H1 (cell line): ENCODE measurements around the gene ICAM3. TPM values are rescaled to one million over a fixed set of nuclear protein-coding genes. Genes with fewer than 3 reads are reported as not detected.

Experiments used
- ASH2L ChIP-seq: fragments of 200-600, 300-600 bp; sonication (generic); IDR thresholded peaks from one replicate; pipeline ENCODE4 v1.7.1; 2017; ENCODE audit warnings: low read length
- BRCA1 ChIP-seq: IDR thresholded peaks from 2 replicates; pipeline ENCODE4 v1.6.1; 2012; ENCODE audit warnings: low read depth, low read length, improper control_type of control experiment
- CEBPB ChIP-seq: IDR thresholded peaks from 2 replicates; pipeline ENCODE4 v1.6.1; 2012; ENCODE audit warnings: low read depth, low read length
- CREB1 ChIP-seq: IDR thresholded peaks from 2 replicates; pipeline ENCODE4 v1.6.1; 2012; ENCODE audit warnings: inconsistent platforms
- CTBP2 ChIP-seq: IDR thresholded peaks from 2 replicates; pipeline ENCODE4 v1.7.0; 2011; ENCODE audit warnings: borderline replicate concordance, mild to moderate bottlenecking, moderate library complexity, mixed read lengths, low read length; ENCODE audit not compliant: insufficient read depth, insufficient read length
- CTCF ChIP-seq, 3 experiments: IDR thresholded peaks; 1 replicate in 2 of 3; 2 replicates in 1 of 3; pipeline versions ENCODE4 v1.5.1 to v1.6.1; 2011; ENCODE audit warnings: low read length in 3 of 3, mild to moderate bottlenecking in 3 of 3, inconsistent platforms in 2 of 3, low read depth in 1 of 3, moderate library complexity in 1 of 3; ENCODE audit not compliant: insufficient read depth in 1 of 3; ENCODE audit errors: control extremely low read depth in 1 of 3
- EGR1 ChIP-seq: IDR thresholded peaks from 2 replicates; pipeline ENCODE4 v1.6.1; 2011; ENCODE audit warnings: low read depth, low read length, borderline replicate concordance
- EZH2 ChIP-seq: fragments of 200-600 bp; sonication (generic); IDR thresholded peaks from 2 replicates; pipeline ENCODE4 v1.7.1; 2012; ENCODE audit warnings: low read depth, mild to moderate bottlenecking, moderate library complexity, low read length, inconsistent platforms; ENCODE audit not compliant: severe bottlenecking
- HDAC2 ChIP-seq, 2 experiments: fragments of 300-600 bp in 1 of 2; sonication (generic) in 1 of 2; IDR thresholded peaks; 2 replicates each; pipeline ENCODE4 v1.6.1; 2011 to 2012; ENCODE audit warnings: low read depth in 2 of 2, low read length in 2 of 2, mild to moderate bottlenecking in 2 of 2, moderate library complexity in 2 of 2, borderline replicate concordance in 1 of 2, inconsistent platforms in 1 of 2
- HDAC6 ChIP-seq: IDR thresholded peaks from one replicate; pipeline ENCODE4 v1.7.1; 2012; ENCODE audit warnings: low read depth, mild to moderate bottlenecking, inconsistent platforms, low read length, moderate library complexity
- MAFK ChIP-seq: IDR thresholded peaks from 2 replicates; pipeline ENCODE4 v1.6.1; 2012; ENCODE audit warnings: low read depth, mild to moderate bottlenecking, improper control_type of control experiment, low read length
- NANOG ChIP-seq: IDR thresholded peaks from 2 replicates; pipeline ENCODE4 v1.6.1; 2011; ENCODE audit warnings: low read length, low read depth, mild to moderate bottlenecking, inconsistent platforms; ENCODE audit not compliant: insufficient read depth, poor library complexity, severe bottlenecking
- NRF1 ChIP-seq: IDR thresholded peaks from 2 replicates; pipeline ENCODE4 v1.6.1; 2011; ENCODE audit warnings: mild to moderate bottlenecking, low read depth, low read length, improper control_type of control experiment
- POLR2AphosphoS5 ChIP-seq: IDR thresholded peaks from 2 replicates; pipeline ENCODE4 v1.6.1; 2011; ENCODE audit warnings: low read depth, low read length
- RFX5 ChIP-seq: IDR thresholded peaks from 2 replicates; pipeline ENCODE4 v1.6.1; 2011; ENCODE audit warnings: low read depth, low read length, improper control_type of control experiment, borderline replicate concordance
- SIRT6 ChIP-seq: IDR thresholded peaks from one replicate; pipeline ENCODE4 v1.7.1; 2012; ENCODE audit warnings: low read length, inconsistent platforms
- TAF7 ChIP-seq: optimal IDR thresholded peaks from 2 replicates; pipeline ENCODE3; 2011; ENCODE audit warnings: low read depth, mild to moderate bottlenecking, inconsistent platforms, low read length, moderate library complexity, borderline replicate concordance
- TBP ChIP-seq: IDR thresholded peaks from 2 replicates; pipeline ENCODE4 v1.6.1; 2011; ENCODE audit warnings: low read depth, low read length, improper control_type of control experiment
- USF2 ChIP-seq: IDR thresholded peaks from 2 replicates; pipeline ENCODE4 v1.6.1; 2011; ENCODE audit warnings: low read length, improper control_type of control experiment
- ZNF274 ChIP-seq: IDR thresholded peaks from 2 replicates; pipeline ENCODE4 v1.7.0; 2012; ENCODE audit warnings: low read length, borderline replicate concordance; ENCODE audit errors: extremely low read depth
- polyA plus RNA-seq, 7 experiments: library from polyadenylated mRNA; depleted of rRNA in 3 of 7; stranded (reverse) in 5 of 7; unstranded in 2 of 7; fragments of >200 nt in 5 of 7; fragments of 200-250 nt in 2 of 7; gene quantifications; 1 replicate in 5 of 7; 2 replicates in 1 of 7; 4 replicates in 1 of 7; pipeline versions ENCODE4 v1.2.1 to v1.2.3, GENCODE V29; 2011 to 2013; ENCODE audit warnings: missing spikeins in 2 of 7, mixed read lengths in 2 of 7
- total RNA-seq: library from RNA; stranded (reverse); fragmentation: NEBNext Ultra II Directional; extraction: Animal tissue kit (Norgen Biotek cat#: 25700); gene quantifications from 2 replicates; pipeline ENCODE4 v1.2.1, GENCODE V29; 2021

ICAM3 gene
- total and polyA plus RNA-seq, 2 of the 8 experiments (the other 6 are each of a cell fraction or from before 2014, with no cell fraction given) = 15.4 to 16.5 TPM

- TF ChIP-seq CEBPB (no peak), CTBP2 (peak; percentile 21), TAF7 (peak; percentile 3), ASH2L (peak; percentile 77), EGR1 (no peak), BRCA1 (no peak), ZNF274 (no peak), TBP (peak; percentile 42), EZH2 (no peak), NANOG (no peak), HDAC2 (IDR thresholded peaks at IDR 0.05; ENCODE audit: borderline replicate concordance in 1 of 2, low read depth in 2 of 2, low read length in 2 of 2) (peak in 1 of 2 experiments; percentile 63; a peak in 1 of 4 replicates), POLR2AphosphoS5 (peak; percentile 96), CTCF (IDR thresholded peaks at IDR 0.05; ENCODE audit: control extremely low read depth in 1 of 3, insufficient read depth in 1 of 3, low read depth in 1 of 3, low read length in 3 of 3) (no peak), RFX5 (peak; percentile 51; the same call in 1 of the 2 replicates), MAFK (no peak), USF2 (no peak), SIRT6 (no peak), CREB1 (peak; percentile 92), HDAC6 (no peak), NRF1 (no peak)
Measured at GRCh38 chr19:10380313-10381102, 41.1 kb upstream of the ICAM3 start, which contains the start of gene TYK2 (continued).
